ENCODE results near the gene TAF12. TPM values are rescaled to one million over a fixed set of nuclear protein-coding genes. Genes with fewer than 3 reads are reported as not detected.
A peak's percentile ranks its signal among the peaks of the same experiment; 100 is the strongest.
"Not testable (repeated sequence)": the region's sequence is repeated elsewhere in the genome, so short reads cannot be mapped to it uniquely, and the experiment has no call there.

The TAF12 gene
- total RNA-seq, 1 donor from 2014 or later: 45.2 TPM

- H3K4me2 ChIP-seq: peak within 1 kb of the TSS; percentile 76
- peaks cover 27% of the 10 kb centered on the region for H3K27me3 ChIP-seq
- no peaks in the 10 kb centered on the region for H3K9me3 ChIP-seq (ENCODE audit: low read depth)
- H3K36me3 Mint-ChIP-seq: peaks cover 2% of the 10 kb centered on the region
- peaks cover 24% of the 10 kb centered on the region for H3F3A ChIP-seq (ENCODE audit: low read depth)
- H3K27me3 Mint-ChIP-seq (ENCODE audit: insufficient read depth, low read depth): peaks cover 3% of the 10 kb centered on the region
- H3K4me1 ChIP-seq: no peaks in the 10 kb centered on the region
- H3K4me3 Mint-ChIP-seq: peak within 1 kb of the TSS; percentile 88
- H3K27ac ChIP-seq: no peak within 1 kb of the TSS
- peaks cover 2% of the 10 kb centered on the region for H3K9me3 Mint-ChIP-seq
- peak within 1 kb of the TSS; percentile 98 for H2AFZ ChIP-seq (replicated peaks)
- no peak within 1 kb of the TSS for H3K27ac Mint-ChIP-seq
- peak; percentile 73 for DNase-seq (ENCODE audit: low spot score)
- no peaks in the 10 kb centered on the region for H3K36me3 ChIP-seq
- no peaks in the 10 kb centered on the region for H4K20me1 ChIP-seq (ENCODE audit: low read depth)
- H3K4me3 ChIP-seq: peak within 1 kb of the TSS; percentile 60
- TF ChIP-seq EZH2phosphoT487 (IDR thresholded peaks at IDR 0.05): no peak
- no peak for TF ChIP-seq CTCF (IDR thresholded peaks at IDR 0.05)
- TF ChIP-seq EZH2 (IDR thresholded peaks at IDR 0.05): no peak
- no peak within 1 kb of the TSS for H3K9ac ChIP-seq
- H3K4me1 Mint-ChIP-seq: peaks cover 13% of the 10 kb centered on the region
- no peaks in the 10 kb centered on the region for H3K79me2 ChIP-seq (ENCODE audit: low read depth)
Measured at GRCh38 chr1:28591708-28592320, 51.1 kb downstream of the TAF12 start, which contains the start of gene RAB42. RAB42 (plus strand) TSS chr1:28592265; CDS start chr1:28592512, 247 bp downstream.

- H3K27ac ChIP-seq; H3K36me3 Mint-ChIP-seq; DNase-seq (ENCODE audit: low spot score); H3K27ac Mint-ChIP-seq; H3K9ac ChIP-seq; H3K4me2 ChIP-seq; H3K79me2 ChIP-seq (ENCODE audit: low read depth); H3K4me3 Mint-ChIP-seq; H3K36me3 ChIP-seq; H3K4me1 ChIP-seq; H3K9me3 Mint-ChIP-seq; H4K20me1 ChIP-seq (ENCODE audit: low read depth); H2AFZ ChIP-seq (replicated peaks); H3K4me3 ChIP-seq; H3K9me3 ChIP-seq (ENCODE audit: low read depth): not testable (repeated sequence)
- H3K27me3 Mint-ChIP-seq (ENCODE audit: insufficient read depth, low read depth): peaks cover 10% of the 10 kb centered on the region
- H3K4me1 Mint-ChIP-seq: peaks cover 19% of the 10 kb centered on the region
- H3K27me3 ChIP-seq: peaks cover 25% of the 10 kb centered on the region
- peaks cover 19% of the 10 kb centered on the region for H3F3A ChIP-seq (ENCODE audit: low read depth)
Measured at GRCh38 chr1:28586585-28587391, 56.1 kb downstream of the TAF12 start.

GRCh38 chr1:28582248-28582615 lies 60.6 kb downstream of the TAF12 start:
- Histone ChIP-seq H3F3A (ENCODE audit: low read depth) (peaks cover 49% of the 10 kb centered on the region), H3K27ac (no peak overlapping the region), H3K4me3 (peak overlapping the region; percentile 99), H2AFZ (replicated peaks) (peak overlapping the region; percentile 96), H3K36me3 (no peaks in the 10 kb centered on the region), H4K20me1 (ENCODE audit: low read depth) (peaks cover 33% of the 10 kb centered on the region), H3K79me2 (ENCODE audit: low read depth) (peaks cover 25% of the 10 kb centered on the region), H3K27me3 (peaks cover 14% of the 10 kb centered on the region), H3K4me2 (peak overlapping the region; percentile 99), H3K4me1 (peaks cover 11% of the 10 kb centered on the region), H3K9me3 (ENCODE audit: low read depth) (no peaks in the 10 kb centered on the region), H3K9ac (no peak overlapping the region)
- no peaks in the 10 kb centered on the region for H3K9me3 Mint-ChIP-seq
- peak; percentile 27 for DNase-seq (ENCODE audit: low spot score)
- H3K27ac Mint-ChIP-seq: peak overlapping the region; percentile 81
- peaks cover 28% of the 10 kb centered on the region for H3K4me1 Mint-ChIP-seq
- H3K4me3 Mint-ChIP-seq: peak overlapping the region; percentile 97
- H3K27me3 Mint-ChIP-seq (ENCODE audit: insufficient read depth, low read depth): peaks cover 13% of the 10 kb centered on the region
- H3K36me3 Mint-ChIP-seq: peaks cover 25% of the 10 kb centered on the region
- TF ChIP-seq EZH2 (IDR thresholded peaks at IDR 0.05): no peak
- no peak for TF ChIP-seq EZH2phosphoT487 (IDR thresholded peaks at IDR 0.05)
- TF ChIP-seq CTCF (IDR thresholded peaks at IDR 0.05): no peak
